CD1c-positive myeloid dendritic cell (primary cell): Measurements from ENCODE around the gene SPECC1L.
A peak's percentile ranks its signal among the peaks of the same experiment; 100 is the strongest.

Source experiments
- DNase-seq: peaks from one replicate; pipeline ENCODE4 v3.0.0-alpha.2; 2016; ENCODE audit errors: extremely low spot score

The SPECC1L gene

GRCh38 chr22:24363243-24363642 is 92.6 kb downstream of the SPECC1L start:
- no peak for DNase-seq

- no peak for DNase-seq
Observed at GRCh38 chr22:24366701-24367100, 96.1 kb downstream of the SPECC1L start.

GRCh38 chr22:24367841-24368240 is 97.2 kb downstream of the SPECC1L start:
- no peak for DNase-seq

- DNase-seq = peak; percentile 73
Observed at GRCh38 chr22:24370401-24370800, 99.8 kb downstream of the SPECC1L start.

GRCh38 chr22:24376002-24376401 is 105.4 kb downstream of the SPECC1L start:
- DNase-seq = no peak

GRCh38 chr22:24376586-24376985 is 106.0 kb downstream of the SPECC1L start:
- peak; percentile 77 for DNase-seq

GRCh38 chr22:24379536-24379935 is 108.9 kb downstream of the SPECC1L start:
- DNase-seq = no peak

- no peak for DNase-seq
Observed at GRCh38 chr22:24380220-24380904, 109.7 kb downstream of the SPECC1L start.

GRCh38 chr22:24380905-24381230 is 110.2 kb downstream of the SPECC1L start:
- no peak for DNase-seq

GRCh38 chr22:24383061-24383460 is 112.4 kb downstream of the SPECC1L start:
- DNase-seq = no peak

GRCh38 chr22:24384131-24384530 is 113.5 kb downstream of the SPECC1L start:
- peak; percentile 60 for DNase-seq

- DNase-seq = no peak
Observed at GRCh38 chr22:24386937-24387471, 116.4 kb downstream of the SPECC1L start.

- DNase-seq = no peak
Observed at GRCh38 chr22:24389680-24390079, 119.0 kb downstream of the SPECC1L start.

GRCh38 chr22:24390156-24390555 is 119.5 kb downstream of the SPECC1L start:
- DNase-seq = no peak

- peak; percentile 9 for DNase-seq
Observed at GRCh38 chr22:24390576-24390975, 119.9 kb downstream of the SPECC1L start.

GRCh38 chr22:24391836-24392217 is 121.2 kb downstream of the SPECC1L start:
- DNase-seq = peak; percentile 43

- no peak for DNase-seq
Observed at GRCh38 chr22:24392218-24392931, 121.7 kb downstream of the SPECC1L start.

GRCh38 chr22:24393012-24393559 is 122.5 kb downstream of the SPECC1L start:
- no peak for DNase-seq

GRCh38 chr22:24393848-24394247 is 123.2 kb downstream of the SPECC1L start:
- no peak for DNase-seq

GRCh38 chr22:24394254-24394653 is 123.6 kb downstream of the SPECC1L start:
- DNase-seq = no peak

GRCh38 chr22:24398409-24398808 is 127.8 kb downstream of the SPECC1L start:
- no peak for DNase-seq

- no peak for DNase-seq
Observed at GRCh38 chr22:24400034-24400725, 129.5 kb downstream of the SPECC1L start.
